WERI-Rb-1 (cell line): ENCODE results near the gene GADL1.

Experiments used
- DNase-seq: peaks from one replicate; pipeline ENCODE4 v3.0.0-alpha.2; 2020
- H3K27ac ChIP-seq: fragments of 250-450 bp; sonication (Bioruptor Pico); 2 replicates; pipeline ENCODE4 v1.5.1; 2020; ENCODE audit warnings: mild to moderate bottlenecking, moderate library complexity
- H3K27me3 ChIP-seq: fragments of 250-450 bp; sonication (Bioruptor Pico); 2 replicates; pipeline ENCODE4 v1.5.1; 2021; ENCODE audit warnings: mild to moderate bottlenecking, low read depth, moderate library complexity; ENCODE audit not compliant: insufficient read depth, severe bottlenecking
- H3K36me3 ChIP-seq: fragments of 250-450 bp; sonication (Bioruptor Pico); 2 replicates; pipeline ENCODE4 v1.5.1; 2020; ENCODE audit warnings: mild to moderate bottlenecking, moderate library complexity
- H3K4me3 ChIP-seq: 2 replicates; pipeline ENCODE4 v1.5.1; 2011; ENCODE audit warnings: low read depth, mild to moderate bottlenecking, control low read depth, low read length
- H3K9me3 ChIP-seq: fragments of 250-450 bp; sonication (Bioruptor Pico); 2 replicates; pipeline ENCODE4 v1.5.1; 2021; ENCODE audit warnings: mild to moderate bottlenecking, moderate library complexity; ENCODE audit not compliant: severe bottlenecking
- TF ChIP-seq, protein P1 (sequence below): IDR thresholded peaks from 2 replicates; pipeline ENCODE4 v1.5.1; 2011; ENCODE audit warnings: low read depth, mild to moderate bottlenecking, control low read depth, inconsistent platforms, low read length

Gene GADL1

DNA sequence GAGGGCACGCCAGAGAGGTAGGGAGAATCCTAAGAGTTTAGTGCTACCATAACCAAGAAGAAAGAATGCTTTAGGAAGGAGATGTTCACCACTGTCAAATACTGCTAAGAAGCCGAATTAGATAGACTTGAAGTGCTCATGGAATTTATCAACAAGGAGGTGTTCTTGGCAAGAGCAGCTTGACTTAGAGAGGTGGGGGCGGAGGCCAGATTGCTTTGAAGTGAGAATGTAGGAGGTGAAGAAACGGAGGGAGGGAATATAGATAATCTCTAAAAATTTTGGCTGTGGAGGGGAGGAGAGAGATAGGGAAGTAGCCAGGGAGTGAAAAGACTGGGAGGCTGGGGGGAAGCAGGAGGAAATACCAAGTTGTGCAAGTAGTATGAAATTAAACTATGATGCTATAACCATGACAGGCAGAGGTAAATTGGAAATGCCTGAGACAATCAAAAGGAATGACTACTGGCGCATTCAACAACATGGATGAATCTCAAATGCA lies 35.5 kb downstream of the GADL1 start:
- TF ChIP-seq, protein P1, sequence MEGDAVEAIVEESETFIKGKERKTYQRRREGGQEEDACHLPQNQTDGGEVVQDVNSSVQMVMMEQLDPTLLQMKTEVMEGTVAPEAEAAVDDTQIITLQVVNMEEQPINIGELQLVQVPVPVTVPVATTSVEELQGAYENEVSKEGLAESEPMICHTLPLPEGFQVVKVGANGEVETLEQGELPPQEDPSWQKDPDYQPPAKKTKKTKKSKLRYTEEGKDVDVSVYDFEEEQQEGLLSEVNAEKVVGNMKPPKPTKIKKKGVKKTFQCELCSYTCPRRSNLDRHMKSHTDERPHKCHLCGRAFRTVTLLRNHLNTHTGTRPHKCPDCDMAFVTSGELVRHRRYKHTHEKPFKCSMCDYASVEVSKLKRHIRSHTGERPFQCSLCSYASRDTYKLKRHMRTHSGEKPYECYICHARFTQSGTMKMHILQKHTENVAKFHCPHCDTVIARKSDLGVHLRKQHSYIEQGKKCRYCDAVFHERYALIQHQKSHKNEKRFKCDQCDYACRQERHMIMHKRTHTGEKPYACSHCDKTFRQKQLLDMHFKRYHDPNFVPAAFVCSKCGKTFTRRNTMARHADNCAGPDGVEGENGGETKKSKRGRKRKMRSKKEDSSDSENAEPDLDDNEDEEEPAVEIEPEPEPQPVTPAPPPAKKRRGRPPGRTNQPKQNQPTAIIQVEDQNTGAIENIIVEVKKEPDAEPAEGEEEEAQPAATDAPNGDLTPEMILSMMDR = no peak
- Histone ChIP-seq H3K4me3 (no peak overlapping the region), H3K9me3 (no peaks in the 10 kb centered on the region), H3K36me3 (no peaks in the 10 kb centered on the region), H3K27ac (no peak overlapping the region), H3K27me3 (no peaks in the 10 kb centered on the region)
- no peak for DNase-seq

- H3K27me3 ChIP-seq = no peaks in the 10 kb centered on the region
- H3K27ac ChIP-seq = no peak overlapping the region
- TF ChIP-seq, protein P1 = no peak
- no peak overlapping the region for H3K4me3 ChIP-seq
- DNase-seq = no peak
- H3K36me3 ChIP-seq = no peaks in the 10 kb centered on the region
- no peaks in the 10 kb centered on the region for H3K9me3 ChIP-seq
Observed at GRCh38 chr3:30855400-30856292, 38.8 kb downstream of the GADL1 start.

GRCh38 chr3:30852833-30853232 lies 41.6 kb downstream of the GADL1 start:
- Histone ChIP-seq H3K27ac (no peak overlapping the region), H3K27me3 (no peaks in the 10 kb centered on the region), H3K9me3 (no peaks in the 10 kb centered on the region), H3K4me3 (no peak overlapping the region), H3K36me3 (no peaks in the 10 kb centered on the region)
- TF ChIP-seq, protein P1 = no peak
- no peak for DNase-seq

DNA sequence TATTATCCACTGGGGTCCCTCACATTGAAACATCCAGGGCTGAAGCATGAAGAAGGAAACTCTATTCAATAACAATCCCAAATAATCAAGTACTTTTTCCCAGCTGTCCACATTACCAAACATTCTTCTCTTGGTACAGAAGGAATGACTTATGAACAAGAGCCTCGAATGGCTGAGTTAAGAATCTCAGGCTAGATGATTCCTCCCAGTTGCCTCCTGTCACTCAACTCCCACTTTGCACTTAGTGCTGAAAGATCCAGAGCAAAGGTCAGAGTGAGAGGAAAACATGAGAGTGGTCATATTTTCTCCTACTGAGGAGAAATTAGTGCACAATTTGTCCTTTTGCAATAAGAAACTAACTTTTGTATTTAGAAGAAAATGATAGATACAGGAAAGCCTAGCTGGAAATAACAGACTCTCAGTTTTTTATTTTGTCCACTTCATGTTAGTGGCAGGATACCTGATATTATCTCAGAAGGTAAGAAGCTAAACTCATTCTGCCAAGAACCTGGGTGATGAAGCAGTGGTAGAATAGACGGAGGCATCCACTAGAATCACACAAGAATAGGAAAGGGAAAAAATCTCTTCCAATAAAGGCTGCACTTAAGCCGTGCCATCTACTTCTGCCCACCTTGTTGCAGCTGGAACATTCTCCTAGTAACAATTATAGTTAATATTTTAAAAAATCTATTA lies 46.2 kb downstream of the GADL1 start:
- Histone ChIP-seq H3K27ac (no peak overlapping the region), H3K27me3 (no peaks in the 10 kb centered on the region), H3K4me3 (no peak overlapping the region), H3K36me3 (no peaks in the 10 kb centered on the region), H3K9me3 (no peaks in the 10 kb centered on the region)
- no peak for DNase-seq
- TF ChIP-seq, protein P1 = no peak

GRCh38 chr3:30847592-30847991 lies 46.9 kb downstream of the GADL1 start:
- Histone ChIP-seq H3K27me3 (no peaks in the 10 kb centered on the region), H3K4me3 (no peak overlapping the region), H3K9me3 (no peaks in the 10 kb centered on the region), H3K36me3 (no peaks in the 10 kb centered on the region), H3K27ac (no peak overlapping the region)
- DNase-seq = no peak
- TF ChIP-seq, protein P1 = no peak
